ENCODE results near the gene SORCS2.

GRCh38 chr4:7637971-7638370 lies 445.6 kb downstream of the SORCS2 start:
- TF ChIP-seq CTCF (conservative IDR thresholded peaks at IDR 0.05; ENCODE audit: low read depth, low read length) (no peak), EZH2phosphoT487 (IDR thresholded peaks at IDR 0.05; ENCODE audit: borderline replicate concordance, low read length) (no peak), EZH2 (IDR thresholded peaks at IDR 0.05; ENCODE audit: low read length, unreplicated experiment) (no peak)

All from PC-3 (cell line).